ENCODE data around the gene PTPN11.

DNA sequence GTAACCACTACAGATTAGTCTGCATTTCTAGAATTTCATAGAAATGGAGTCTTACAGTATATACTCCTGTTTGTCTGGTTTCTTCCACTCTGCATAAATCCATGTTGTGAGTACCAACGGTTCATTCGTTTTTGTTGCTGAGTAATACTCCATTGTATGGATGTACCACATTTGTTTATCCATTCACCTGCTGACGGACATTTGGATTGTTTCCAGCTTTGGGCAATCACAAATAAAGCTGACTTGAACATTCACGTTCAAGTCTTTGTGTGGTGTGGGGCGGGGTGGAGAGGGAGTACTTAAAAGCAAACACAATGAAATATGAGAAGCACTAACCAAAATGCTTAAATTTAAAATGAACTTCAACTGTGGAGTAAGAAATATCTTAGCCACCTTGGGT, 43.6 kb upstream of the PTPN11 start:
- TF ChIP-seq POLR2AphosphoS5 (IDR thresholded peaks at IDR 0.05; ENCODE audit: low read depth, low read length) (no peak), TAF1 (IDR thresholded peaks at IDR 0.05; ENCODE audit: low read depth, low read length) (no peak)
